Measurements from ENCODE around the gene IWS1. TPM values are rescaled to one million over a fixed set of nuclear protein-coding genes. Genes with fewer than 3 reads are reported as not detected.
A peak's percentile ranks its signal among the peaks of the same experiment; 100 is the strongest.

The IWS1 gene
- total and polyA plus RNA-seq, 12 donors: 17.8 to 51.9 (median 24.9) TPM

DNA sequence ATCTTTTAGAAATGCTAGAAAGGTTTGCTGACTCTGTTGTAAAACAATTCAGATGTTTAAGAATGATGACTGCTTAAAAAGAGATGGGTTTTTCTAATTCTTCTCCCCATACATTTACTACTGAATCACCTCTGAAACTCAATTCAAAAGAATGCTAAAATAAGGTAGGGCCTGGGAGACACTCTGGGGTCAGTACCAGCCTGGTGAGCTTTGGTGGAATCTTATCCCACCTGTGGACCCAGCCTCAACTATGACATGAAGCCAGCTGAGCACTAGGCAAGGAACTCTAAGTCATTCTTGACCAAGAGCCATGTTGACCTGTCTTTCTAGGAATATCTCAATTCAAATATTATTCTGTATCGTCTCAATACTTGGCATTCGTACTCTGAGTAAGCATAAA lies 44.3 kb downstream of the IWS1 start:
- no peak for TF ChIP-seq POLR2A (IDR thresholded peaks at IDR 0.05)
- TF ChIP-seq, protein P1, sequence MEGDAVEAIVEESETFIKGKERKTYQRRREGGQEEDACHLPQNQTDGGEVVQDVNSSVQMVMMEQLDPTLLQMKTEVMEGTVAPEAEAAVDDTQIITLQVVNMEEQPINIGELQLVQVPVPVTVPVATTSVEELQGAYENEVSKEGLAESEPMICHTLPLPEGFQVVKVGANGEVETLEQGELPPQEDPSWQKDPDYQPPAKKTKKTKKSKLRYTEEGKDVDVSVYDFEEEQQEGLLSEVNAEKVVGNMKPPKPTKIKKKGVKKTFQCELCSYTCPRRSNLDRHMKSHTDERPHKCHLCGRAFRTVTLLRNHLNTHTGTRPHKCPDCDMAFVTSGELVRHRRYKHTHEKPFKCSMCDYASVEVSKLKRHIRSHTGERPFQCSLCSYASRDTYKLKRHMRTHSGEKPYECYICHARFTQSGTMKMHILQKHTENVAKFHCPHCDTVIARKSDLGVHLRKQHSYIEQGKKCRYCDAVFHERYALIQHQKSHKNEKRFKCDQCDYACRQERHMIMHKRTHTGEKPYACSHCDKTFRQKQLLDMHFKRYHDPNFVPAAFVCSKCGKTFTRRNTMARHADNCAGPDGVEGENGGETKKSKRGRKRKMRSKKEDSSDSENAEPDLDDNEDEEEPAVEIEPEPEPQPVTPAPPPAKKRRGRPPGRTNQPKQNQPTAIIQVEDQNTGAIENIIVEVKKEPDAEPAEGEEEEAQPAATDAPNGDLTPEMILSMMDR (IDR thresholded peaks at IDR 0.05): no peak
- Histone ChIP-seq H3K4me1 (replicated peaks in 1 of 2) (no peaks in the 10 kb centered on the region), H3K27ac (no peak overlapping the region), H3K9me3 (replicated peaks in 1 of 3) (no peaks in the 10 kb centered on the region), H3K27me3 (no peaks in the 10 kb centered on the region), H3K4me3 (no peak overlapping the region), H3K36me3 (replicated peaks in 1 of 2) (peaks cover 0 to 59% of the 10 kb centered on the region in 2 donors)
- no peak for DNase-seq
- WGBS, 4 donors: 48 to 69% (median 55%) methylated on average over 2 of the region's 2 CpGs
- intact Hi-C loops (cut with DNase I): loop anchor here in 1 of 2 donors (5.0 kb wide), 1 partner anchor 160 kb away; no protein-coding TSS in a partner anchor

GRCh38 chr2:127479866-127480743 lies 46.2 kb downstream of the IWS1 start:
- Histone ChIP-seq H3K4me1 (replicated peaks in 1 of 2) (no peaks in the 10 kb centered on the region), H3K4me3 (no peak overlapping the region), H3K27ac (no peak overlapping the region), H3K36me3 (replicated peaks in 1 of 2) (peaks cover 0 to 41% of the 10 kb centered on the region in 2 donors), H3K9me3 (replicated peaks in 1 of 3) (no peaks in the 10 kb centered on the region), H3K27me3 (no peaks in the 10 kb centered on the region)
- DNase-seq: no peak
- TF ChIP-seq, protein P1 (IDR thresholded peaks at IDR 0.05): no peak
- no peak for TF ChIP-seq POLR2A (IDR thresholded peaks at IDR 0.05)
- 66 to 73% (median 70%) methylated on average over 6 to 8 of the region's 8 CpGs for WGBS, 4 donors
- intact Hi-C loops (cut with DNase I): loop anchor here (5.0 to 10.0 kb wide), 3 partner anchors 53 to 158 kb away; no protein-coding TSS in a partner anchor

GRCh38 chr2:127479219-127479825 lies 47.0 kb downstream of the IWS1 start:
- Histone ChIP-seq H3K9me3 (replicated peaks in 1 of 3) (no peaks in the 10 kb centered on the region), H3K4me3 (no peak overlapping the region), H3K4me1 (replicated peaks in 1 of 2) (no peaks in the 10 kb centered on the region), H3K27me3 (no peaks in the 10 kb centered on the region), H3K36me3 (replicated peaks in 1 of 2) (peaks cover 0 to 33% of the 10 kb centered on the region in 2 donors), H3K27ac (no peak overlapping the region)
- intact Hi-C loops (cut with DNase I): loop anchor here (5.0 to 10.0 kb wide), 2 partner anchors 52 to 55 kb away; no protein-coding TSS in a partner anchor
- no peak for TF ChIP-seq POLR2A (IDR thresholded peaks at IDR 0.05)
- TF ChIP-seq, protein P1 (IDR thresholded peaks at IDR 0.05): peak; percentile 29 to 74 (median 70)
- DNase-seq: no peak
- 50 to 60% (median 59%) methylated on average over 5 of the region's 5 CpGs for WGBS, 4 donors

DNA sequence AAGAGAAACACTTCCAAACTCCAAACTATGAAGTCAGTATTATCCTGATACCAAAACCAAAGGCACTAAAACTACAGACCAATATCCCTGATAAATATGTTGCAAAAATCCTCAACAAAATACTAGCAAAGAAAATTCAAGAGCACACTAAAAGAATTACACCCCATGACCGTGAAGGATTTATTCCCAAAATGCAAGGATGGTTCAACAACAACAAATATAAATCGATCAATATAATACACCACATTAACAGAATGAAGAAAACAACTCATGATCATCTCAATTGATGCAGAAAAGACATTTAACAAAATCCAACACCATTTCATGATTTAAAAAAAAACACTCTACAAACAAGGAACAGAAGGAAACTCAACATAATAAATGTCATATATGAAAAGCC lies 50.5 kb downstream of the IWS1 start:
- DNase-seq: no peak
- peaks cover 0 to 8% of the 10 kb centered on the region in 2 donors for H3K36me3 ChIP-seq (replicated peaks in 1 of 2)
- no peaks in the 10 kb centered on the region for H3K27me3 ChIP-seq
- no peak overlapping the region for H3K4me3 ChIP-seq
- TF ChIP-seq POLR2A (IDR thresholded peaks at IDR 0.05): no peak
- no peaks in the 10 kb centered on the region for H3K4me1 ChIP-seq (replicated peaks in 1 of 2)
- no peak overlapping the region for H3K27ac ChIP-seq
- 97 to 100% (median 99%) methylated on average over 2 of the region's 2 CpGs for WGBS, 4 donors
- no peaks in the 10 kb centered on the region for H3K9me3 ChIP-seq (replicated peaks in 1 of 3)
- intact Hi-C loops (cut with DNase I): loop anchor here (5.0 to 10.0 kb wide), 2 partner anchors 48 to 51 kb away; no protein-coding TSS in a partner anchor
